Measurements from ENCODE around the gene FAAH. TPM values are rescaled to one million over a fixed set of nuclear protein-coding genes. Genes with fewer than 3 reads are reported as not detected.
A peak's percentile ranks its signal among the peaks of the same experiment; 100 is the strongest.

The FAAH gene
- total RNA-seq, 1 donor from 2014 or later, result 13.9 TPM

GRCh38 chr1:46458846-46459245 lies 64.7 kb downstream of the FAAH start:
- Histone ChIP-seq H3F3A (ENCODE audit: low read depth) (peaks cover 24% of the 10 kb centered on the region), H3K9ac (no peak overlapping the region), H4K20me1 (ENCODE audit: low read depth) (peaks cover 66% of the 10 kb centered on the region), H3K27ac (no peak overlapping the region), H3K4me1 (peaks cover 29% of the 10 kb centered on the region), H2AFZ (replicated peaks) (no peak overlapping the region), H3K36me3 (no peaks in the 10 kb centered on the region), H3K79me2 (ENCODE audit: low read depth) (no peaks in the 10 kb centered on the region), H3K4me2 (no peak overlapping the region), H3K27me3 (peaks cover 100% of the 10 kb centered on the region), H3K9me3 (ENCODE audit: low read depth) (no peaks in the 10 kb centered on the region), H3K4me3 (no peak overlapping the region)
- Mint-ChIP-seq H3K4me3 (no peak overlapping the region), H3K27me3 (ENCODE audit: insufficient read depth, low read depth) (peaks cover 42% of the 10 kb centered on the region), H3K27ac (peak overlapping the region; percentile 6), H3K4me1 (peaks cover 31% of the 10 kb centered on the region), H3K36me3 (no peaks in the 10 kb centered on the region), H3K9me3 (no peaks in the 10 kb centered on the region)
- no peak for TF ChIP-seq EZH2 (IDR thresholded peaks at IDR 0.05)
- no peak for TF ChIP-seq CTCF (IDR thresholded peaks at IDR 0.05)
- TF ChIP-seq EZH2phosphoT487 (IDR thresholded peaks at IDR 0.05), result no peak
- DNase-seq (ENCODE audit: low spot score), result peak; percentile 76

- peaks cover 36% of the 10 kb centered on the region for H3K4me1 Mint-ChIP-seq
- TF ChIP-seq EZH2phosphoT487 (IDR thresholded peaks at IDR 0.05) (no peak), CTCF (IDR thresholded peaks at IDR 0.05) (no peak), EZH2 (IDR thresholded peaks at IDR 0.05) (no peak)
- Histone ChIP-seq H3K79me2 (ENCODE audit: low read depth) (no peaks in the 10 kb centered on the region), H4K20me1 (ENCODE audit: low read depth) (peaks cover 69% of the 10 kb centered on the region), H2AFZ (replicated peaks) (no peak overlapping the region), H3F3A (ENCODE audit: low read depth) (peaks cover 27% of the 10 kb centered on the region), H3K9me3 (ENCODE audit: low read depth) (no peaks in the 10 kb centered on the region), H3K9ac (no peak overlapping the region), H3K27me3 (peaks cover 100% of the 10 kb centered on the region), H3K4me3 (no peak overlapping the region), H3K4me2 (no peak overlapping the region), H3K4me1 (peaks cover 33% of the 10 kb centered on the region), H3K36me3 (no peaks in the 10 kb centered on the region), H3K27ac (no peak overlapping the region)
- no peaks in the 10 kb centered on the region for H3K36me3 Mint-ChIP-seq
- peaks cover 38% of the 10 kb centered on the region for H3K27me3 Mint-ChIP-seq (ENCODE audit: insufficient read depth, low read depth)
- DNase-seq (ENCODE audit: low spot score), result no peak
- no peak overlapping the region for H3K4me3 Mint-ChIP-seq
- no peaks in the 10 kb centered on the region for H3K9me3 Mint-ChIP-seq
- peak overlapping the region; percentile 6 for H3K27ac Mint-ChIP-seq
Measured at GRCh38 chr1:46459315-46459714, 65.2 kb downstream of the FAAH start.

- no peaks in the 10 kb centered on the region for H3K36me3 Mint-ChIP-seq
- Histone ChIP-seq H3K36me3 (no peaks in the 10 kb centered on the region), H3K4me1 (peaks cover 49% of the 10 kb centered on the region), H3K9ac (no peak overlapping the region), H3K79me2 (ENCODE audit: low read depth) (no peaks in the 10 kb centered on the region), H3K27me3 (peaks cover 100% of the 10 kb centered on the region), H3K9me3 (ENCODE audit: low read depth) (no peaks in the 10 kb centered on the region), H3K27ac (no peak overlapping the region), H4K20me1 (ENCODE audit: low read depth) (peaks cover 88% of the 10 kb centered on the region), H3K4me3 (no peak overlapping the region), H3F3A (ENCODE audit: low read depth) (peaks cover 46% of the 10 kb centered on the region), H2AFZ (replicated peaks) (no peak overlapping the region), H3K4me2 (peak overlapping the region; percentile 8)
- H3K4me1 Mint-ChIP-seq, result peaks cover 54% of the 10 kb centered on the region
- DNase-seq (ENCODE audit: low spot score), result peak; percentile 52
- no peak overlapping the region for H3K27ac Mint-ChIP-seq
- H3K9me3 Mint-ChIP-seq, result no peaks in the 10 kb centered on the region
- peak overlapping the region; percentile 52 for H3K4me3 Mint-ChIP-seq
- TF ChIP-seq CTCF (IDR thresholded peaks at IDR 0.05) (no peak), EZH2phosphoT487 (IDR thresholded peaks at IDR 0.05) (no peak), EZH2 (IDR thresholded peaks at IDR 0.05) (no peak)
- H3K27me3 Mint-ChIP-seq (ENCODE audit: insufficient read depth, low read depth), result peaks cover 37% of the 10 kb centered on the region
Measured at GRCh38 chr1:46461017-46461808, 67.1 kb downstream of the FAAH start.

Data from neural progenitor cell (in vitro differentiated cells).